ENCODE measurements around the gene PLEKHH1.
A peak's percentile ranks its signal among the peaks of the same experiment; 100 is the strongest.

- TF ChIP-seq POLR2A (IDR thresholded peaks at IDR 0.05) = no peak
- TF ChIP-seq CTCF (IDR thresholded peaks at IDR 0.05 in 4 of 5, conservative IDR thresholded peaks at IDR 0.05 in 1 of 5) = peak; percentile 60 to 90 (median 85)
Observed at GRCh38 chr14:67571275-67571990, 38.3 kb downstream of the PLEKHH1 start.
